Measurements from ENCODE around the gene EEFSEC. TPM values are rescaled to one million over a fixed set of nuclear protein-coding genes. Genes with fewer than 3 reads are reported as not detected.

Gene EEFSEC
- total RNA-seq, 1 donor: 5.1 TPM

DNA sequence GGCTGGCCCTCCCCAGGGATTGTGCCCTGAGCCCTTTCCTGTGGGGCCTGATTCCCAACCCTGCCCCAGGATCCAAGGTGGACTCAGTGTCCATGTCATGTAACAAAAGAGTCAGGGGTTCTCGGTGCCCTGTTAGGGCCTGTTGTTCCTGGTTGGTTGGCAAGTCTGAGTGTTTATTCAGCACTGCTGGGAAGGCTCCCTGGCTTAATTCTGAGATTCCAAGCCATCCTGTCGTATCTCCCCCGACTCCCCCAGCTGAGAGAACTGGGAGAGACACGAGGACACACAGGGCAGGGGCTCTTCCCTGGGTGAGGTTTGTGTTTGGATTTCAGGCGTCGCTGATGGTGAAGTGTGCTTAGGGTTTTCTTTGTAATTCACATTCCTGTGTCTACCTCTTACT is 78.3 kb downstream of the EEFSEC start:
- Histone ChIP-seq H4K20me1 (ENCODE audit: insufficient read depth, low read length) (peaks cover 9% of the 10 kb centered on the region), H2AFZ (ENCODE audit: low read length) (peak overlapping the region; percentile 25), H3K27ac (ENCODE audit: low read depth, low read length) (no peak overlapping the region), H3K79me2 (ENCODE audit: insufficient read depth, low read length) (no peaks in the 10 kb centered on the region), H3K27me3 (ENCODE audit: insufficient read depth, low read length) (no peaks in the 10 kb centered on the region), H3K4me3 (ENCODE audit: insufficient read depth, low read length) (no peak overlapping the region), H3K4me1 (ENCODE audit: insufficient read depth, low read length) (no peaks in the 10 kb centered on the region), H3K4me2 (ENCODE audit: insufficient read depth, low read length) (no peak overlapping the region), H3K36me3 (ENCODE audit: insufficient read depth, low read length) (no peaks in the 10 kb centered on the region), H3K9me3 (ENCODE audit: low read depth, low read length) (no peaks in the 10 kb centered on the region)
- no peak for DNase-seq (ENCODE audit: insufficient read length, low spot score, missing footprints)
- TF ChIP-seq, protein P1, sequence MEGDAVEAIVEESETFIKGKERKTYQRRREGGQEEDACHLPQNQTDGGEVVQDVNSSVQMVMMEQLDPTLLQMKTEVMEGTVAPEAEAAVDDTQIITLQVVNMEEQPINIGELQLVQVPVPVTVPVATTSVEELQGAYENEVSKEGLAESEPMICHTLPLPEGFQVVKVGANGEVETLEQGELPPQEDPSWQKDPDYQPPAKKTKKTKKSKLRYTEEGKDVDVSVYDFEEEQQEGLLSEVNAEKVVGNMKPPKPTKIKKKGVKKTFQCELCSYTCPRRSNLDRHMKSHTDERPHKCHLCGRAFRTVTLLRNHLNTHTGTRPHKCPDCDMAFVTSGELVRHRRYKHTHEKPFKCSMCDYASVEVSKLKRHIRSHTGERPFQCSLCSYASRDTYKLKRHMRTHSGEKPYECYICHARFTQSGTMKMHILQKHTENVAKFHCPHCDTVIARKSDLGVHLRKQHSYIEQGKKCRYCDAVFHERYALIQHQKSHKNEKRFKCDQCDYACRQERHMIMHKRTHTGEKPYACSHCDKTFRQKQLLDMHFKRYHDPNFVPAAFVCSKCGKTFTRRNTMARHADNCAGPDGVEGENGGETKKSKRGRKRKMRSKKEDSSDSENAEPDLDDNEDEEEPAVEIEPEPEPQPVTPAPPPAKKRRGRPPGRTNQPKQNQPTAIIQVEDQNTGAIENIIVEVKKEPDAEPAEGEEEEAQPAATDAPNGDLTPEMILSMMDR (IDR thresholded peaks at IDR 0.05; ENCODE audit: extremely low read depth, low read depth, low read length): no peak

DNA sequence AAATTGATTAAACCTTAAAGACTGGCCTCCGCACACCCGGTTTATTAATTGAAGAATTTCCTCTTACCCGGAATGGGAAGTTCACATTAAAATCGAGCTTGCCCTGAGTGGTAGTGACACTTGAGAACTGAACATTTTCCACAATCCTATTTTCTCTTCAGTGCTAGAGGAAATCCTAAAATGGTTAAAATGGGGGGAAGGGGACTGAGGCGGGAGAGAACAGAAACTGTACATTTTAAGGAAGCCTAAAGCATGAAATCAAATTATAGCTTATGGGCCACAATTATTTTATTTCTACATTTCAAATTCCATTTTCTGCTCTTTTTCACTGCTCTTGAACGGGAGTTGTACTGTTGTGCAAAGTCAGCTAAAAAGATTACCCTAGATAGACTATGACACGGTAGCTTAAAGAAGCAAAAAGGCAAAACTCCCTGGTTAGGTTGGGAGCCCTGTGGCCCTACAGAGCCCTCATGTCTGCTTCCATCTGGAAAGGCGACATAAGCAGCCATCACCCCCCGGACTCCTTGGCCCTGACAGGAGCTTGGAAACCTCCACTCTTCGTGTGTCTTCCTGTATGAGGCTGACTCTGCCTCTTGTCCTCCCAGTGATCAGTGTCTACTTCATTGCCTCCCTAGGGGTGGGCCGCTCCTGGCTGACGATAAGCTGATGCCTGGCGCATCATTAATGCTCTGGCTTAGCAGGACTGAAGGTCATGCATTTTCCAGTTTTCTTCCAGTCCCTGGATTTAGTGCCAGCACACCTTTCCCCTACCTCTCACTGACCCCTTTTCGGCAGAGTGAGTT is 79.3 kb downstream of the EEFSEC start:
- Histone ChIP-seq H3K9me3 (ENCODE audit: low read depth, low read length) (no peaks in the 10 kb centered on the region), H3K36me3 (ENCODE audit: insufficient read depth, low read length) (no peaks in the 10 kb centered on the region), H2AFZ (ENCODE audit: low read length) (no peak overlapping the region), H4K20me1 (ENCODE audit: insufficient read depth, low read length) (peaks cover 10% of the 10 kb centered on the region), H3K4me1 (ENCODE audit: insufficient read depth, low read length) (no peaks in the 10 kb centered on the region), H3K4me3 (ENCODE audit: insufficient read depth, low read length) (no peak overlapping the region), H3K27ac (ENCODE audit: low read depth, low read length) (no peak overlapping the region), H3K27me3 (ENCODE audit: insufficient read depth, low read length) (no peaks in the 10 kb centered on the region), H3K4me2 (ENCODE audit: insufficient read depth, low read length) (no peak overlapping the region), H3K79me2 (ENCODE audit: insufficient read depth, low read length) (no peaks in the 10 kb centered on the region)
- DNase-seq (ENCODE audit: insufficient read length, low spot score, missing footprints): no peak
- TF ChIP-seq, protein P1 (IDR thresholded peaks at IDR 0.05; ENCODE audit: extremely low read depth, low read depth, low read length): no peak

DNA sequence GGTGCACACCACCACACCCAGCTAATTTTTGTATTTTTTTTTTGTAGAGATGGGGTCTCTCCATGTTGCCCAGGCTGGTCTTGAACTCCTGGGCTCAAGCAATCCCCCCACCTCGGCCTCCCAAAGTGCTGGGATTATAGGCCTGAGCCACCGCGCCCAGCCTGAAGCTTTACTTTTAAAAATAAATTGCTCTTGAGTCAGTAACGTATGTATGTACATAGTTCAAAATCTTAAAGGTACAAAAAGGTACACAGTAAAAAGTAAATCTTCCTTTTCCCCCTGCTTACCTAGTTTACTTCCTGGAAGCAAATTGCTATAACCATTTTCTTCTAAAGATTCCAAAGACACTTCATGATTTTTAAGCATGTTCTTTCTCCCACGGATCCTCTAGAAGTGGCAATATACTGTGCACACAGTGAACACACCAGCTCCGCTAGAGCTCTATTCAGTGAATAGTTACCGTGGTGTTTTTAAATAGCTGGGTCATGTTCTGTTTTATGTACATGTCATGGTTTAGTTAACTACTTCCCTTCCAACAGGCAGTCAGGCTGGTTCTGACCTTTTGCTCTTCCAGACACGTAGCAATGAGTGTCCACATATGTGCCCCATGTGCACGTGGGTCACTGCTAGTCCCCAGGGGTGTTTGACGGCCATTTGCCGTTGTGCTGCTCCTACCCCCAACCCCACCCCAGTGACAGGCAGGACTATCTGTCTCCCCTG is 82.1 kb downstream of the EEFSEC start:
- Histone ChIP-seq H3K4me3 (ENCODE audit: insufficient read depth, low read length) (no peak overlapping the region), H3K9me3 (ENCODE audit: low read depth, low read length) (no peaks in the 10 kb centered on the region), H4K20me1 (ENCODE audit: insufficient read depth, low read length) (peaks cover 13% of the 10 kb centered on the region), H3K4me2 (ENCODE audit: insufficient read depth, low read length) (no peak overlapping the region), H2AFZ (ENCODE audit: low read length) (no peak overlapping the region), H3K36me3 (ENCODE audit: insufficient read depth, low read length) (no peaks in the 10 kb centered on the region), H3K79me2 (ENCODE audit: insufficient read depth, low read length) (no peaks in the 10 kb centered on the region), H3K27ac (ENCODE audit: low read depth, low read length) (no peak overlapping the region), H3K27me3 (ENCODE audit: insufficient read depth, low read length) (no peaks in the 10 kb centered on the region), H3K4me1 (ENCODE audit: insufficient read depth, low read length) (no peaks in the 10 kb centered on the region)
- TF ChIP-seq, protein P1 (IDR thresholded peaks at IDR 0.05; ENCODE audit: extremely low read depth, low read depth, low read length): no peak
- no peak for DNase-seq (ENCODE audit: insufficient read length, low spot score, missing footprints)

DNA sequence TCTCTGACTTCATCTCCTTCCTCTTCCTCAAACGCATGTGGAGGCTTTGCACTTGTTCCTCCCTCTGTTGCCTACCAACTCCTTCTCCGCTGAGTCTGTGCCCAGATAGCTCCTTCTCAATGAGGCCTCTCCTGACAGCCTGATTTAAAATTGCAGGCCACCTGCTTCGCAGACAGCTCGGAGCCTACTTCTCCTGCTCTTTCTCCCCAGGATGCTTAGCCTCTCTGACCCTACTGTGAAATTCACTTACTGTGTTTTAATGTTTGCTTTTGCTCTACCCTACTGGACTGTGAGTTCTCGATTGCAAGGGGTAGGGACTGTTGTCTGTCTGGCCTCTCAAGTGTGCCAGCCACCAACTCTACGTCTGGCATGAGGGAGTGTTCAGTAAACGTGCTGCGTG is 83.4 kb downstream of the EEFSEC start:
- Histone ChIP-seq H3K27me3 (ENCODE audit: insufficient read depth, low read length) (no peaks in the 10 kb centered on the region), H3K4me3 (ENCODE audit: insufficient read depth, low read length) (no peak overlapping the region), H3K9me3 (ENCODE audit: low read depth, low read length) (no peaks in the 10 kb centered on the region), H3K36me3 (ENCODE audit: insufficient read depth, low read length) (no peaks in the 10 kb centered on the region), H3K4me2 (ENCODE audit: insufficient read depth, low read length) (no peak overlapping the region), H3K79me2 (ENCODE audit: insufficient read depth, low read length) (no peaks in the 10 kb centered on the region), H2AFZ (ENCODE audit: low read length) (no peak overlapping the region), H3K4me1 (ENCODE audit: insufficient read depth, low read length) (no peaks in the 10 kb centered on the region), H3K27ac (ENCODE audit: low read depth, low read length) (no peak overlapping the region), H4K20me1 (ENCODE audit: insufficient read depth, low read length) (peaks cover 13% of the 10 kb centered on the region)
- no peak for DNase-seq (ENCODE audit: insufficient read length, low spot score, missing footprints)
- TF ChIP-seq, protein P1 (IDR thresholded peaks at IDR 0.05; ENCODE audit: extremely low read depth, low read depth, low read length): no peak
